Panc1 (cell line): Measurements from ENCODE around the gene AGRN.

Experiments used
- CTCF ChIP-seq: fragments of 450-650 bp; IDR thresholded peaks from 2 replicates; pipeline ENCODE4 v1.5.1; 2017; ENCODE audit warnings: mild to moderate bottlenecking
- REST ChIP-seq, 2 experiments: IDR thresholded peaks; 2 replicates each; pipeline ENCODE4 v1.6.1; 2011 to 2012; ENCODE audit warnings: low read depth in 2 of 2, control low read depth in 1 of 2, low read length in 1 of 2, mild to moderate bottlenecking in 1 of 2, moderate library complexity in 1 of 2; ENCODE audit not compliant: insufficient read depth in 1 of 2
- SIN3A ChIP-seq: IDR thresholded peaks from 2 replicates; pipeline ENCODE4 v1.6.1; 2012; ENCODE audit warnings: low read depth, mild to moderate bottlenecking, low read length, moderate library complexity, borderline replicate concordance; ENCODE audit not compliant: insufficient read depth

DNA sequence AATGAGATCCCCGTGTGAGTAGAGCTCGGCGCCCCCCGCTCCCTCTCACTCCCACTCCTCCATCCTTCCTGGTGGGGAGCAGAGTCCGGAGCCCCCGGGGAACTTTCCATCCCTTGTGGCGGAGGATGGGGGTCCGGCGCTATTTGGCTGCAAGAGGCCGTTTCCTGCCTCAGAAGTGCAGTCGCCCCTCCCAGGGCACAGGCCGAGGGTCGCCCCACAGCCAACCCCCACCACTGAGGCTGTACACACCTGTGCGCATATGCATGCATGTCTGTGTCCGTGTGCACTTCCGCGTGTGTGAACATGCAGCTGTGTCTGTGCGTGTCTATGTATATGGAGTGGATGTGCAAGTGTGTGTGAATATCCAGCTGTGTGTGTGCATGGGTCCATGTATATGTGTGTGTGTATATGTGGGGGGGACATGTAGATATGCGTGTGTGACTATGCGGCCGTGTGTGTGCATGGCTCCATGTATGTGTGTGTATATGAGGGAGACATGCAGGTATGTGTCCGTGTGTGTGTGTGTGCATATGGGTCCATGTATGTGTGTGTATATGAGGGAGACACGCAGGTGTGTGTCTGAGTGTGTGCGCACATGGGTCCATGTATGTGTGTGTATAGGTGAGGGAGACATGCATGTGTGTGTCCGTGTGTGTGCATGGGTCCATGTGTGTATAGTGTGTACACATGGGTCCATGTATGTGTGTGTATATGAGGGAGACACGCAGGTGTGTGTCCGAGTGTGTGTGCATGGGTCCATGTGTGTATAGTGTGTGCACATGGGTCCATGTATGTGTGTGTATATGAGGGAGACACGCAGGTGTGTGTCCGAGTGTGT lies 32.3 kb downstream of the AGRN start:
- no peak for TF ChIP-seq CTCF
- TF ChIP-seq REST (IDR thresholded peaks at IDR 0.05; ENCODE audit: insufficient read depth in 1 of 2, low read depth in 2 of 2, low read length in 1 of 2), result no peak
- no peak for TF ChIP-seq SIN3A
